RWPE1 (cell line): ENCODE data around the gene MYH8.

ENCODE experiments used
- CTCF ChIA-PET: fragments of 350-600 bp; sonication (Branson Sonifier 250); formaldehyde crosslinking; extraction: SDS; loops from one replicate; lab custom pipeline; 2021; lab: Yijun Ruan, JAX
- POLR2A ChIA-PET: fragments of 400-600 bp; formaldehyde crosslinking; extraction: SDS; loops from one replicate; lab custom pipeline; 2020; ENCODE audit warnings: antibody characterized with exemption; ENCODE audit not compliant: low non-redundant PET; lab: Yijun Ruan, JAX
- DNase-seq: peaks from one replicate; pipeline ENCODE4 v3.0.0; 2012; ENCODE audit warnings: low spot score
- H3K27ac ChIP-seq: fragments of 450-650 bp; 2 replicates; pipeline ENCODE4 v1.5.1; 2017
- CTCF ChIP-seq: fragments of 450-650 bp; conservative IDR thresholded peaks from 2 replicates; pipeline ENCODE4 v1.5.1; 2017; ENCODE audit warnings: low read depth, mild to moderate bottlenecking

MYH8 gene

GRCh38 chr17:10352893-10353292 is 68.9 kb downstream of the MYH8 start:
- ChIA-PET POLR2A (no interaction called here), CTCF (interaction anchor here (0.7 kb wide), 1 partner anchor 74 kb away, joined by 3 read pairs; no protein-coding TSS in a partner anchor)
- TF ChIP-seq CTCF: no peak
- no peak overlapping the region for H3K27ac ChIP-seq
- DNase-seq: no peak

- no peak overlapping the region for H3K27ac ChIP-seq
- POLR2A ChIA-PET: no interaction called here
- CTCF ChIA-PET: interaction anchor here (0.7 kb wide), 1 partner anchor 265 kb away, joined by 4 read pairs; no protein-coding TSS in a partner anchor
- DNase-seq: no peak
- no peak for TF ChIP-seq CTCF
Observed at GRCh38 chr17:10349403-10349802, 72.3 kb downstream of the MYH8 start.

GRCh38 chr17:10344816-10345215 is 76.9 kb downstream of the MYH8 start:
- CTCF ChIA-PET: no interaction called here
- no peak for DNase-seq
- TF ChIP-seq CTCF: no peak
- POLR2A ChIA-PET: no interaction called here
- no peak overlapping the region for H3K27ac ChIP-seq
